GM12878 (cell line): ENCODE results near the gene SLC4A3. TPM values are rescaled to one million over a fixed set of nuclear protein-coding genes. Genes with fewer than 3 reads are reported as not detected.

Experiments
- ATAC-seq: fragments of 200-7000 bp; cut with Tn5 transposase; 3 replicates; pipeline ENCODE4 v1.9.1; 2020; ENCODE audit warnings: mild to moderate bottlenecking, moderate library complexity
- BruUV-seq: library from RNA; stranded (reverse); fragments of 400-500 nt; replicated peaks from 2 replicates; lab custom pipeline; 2021; lab: Mats Ljungman, UMichigan
- CTCF ChIA-PET: fragments of 300-600 bp; sonication (Branson Sonifier 250); formaldehyde crosslinking; extraction: SDS; loops from one replicate; lab custom pipeline; 2021; ENCODE audit warnings: inconsistent platforms; lab: Yijun Ruan, JAX
- POLR2A ChIA-PET: fragments of 350-600 bp; formaldehyde crosslinking; extraction: SDS; loops from one replicate; lab custom pipeline; 2021; ENCODE audit warnings: inconsistent platforms; lab: Charles Lee
- RAD21 ChIA-PET: fragments of 300-600 bp; sonication (Branson Sonifier 250); formaldehyde crosslinking; loops from one replicate; lab custom pipeline; 2023; ENCODE audit warnings: antibody characterized with exemption; ENCODE audit not compliant: unreplicated experiment; lab: Charles Lee
- SMC1A ChIA-PET: fragments of 300-600 bp; sonication (Branson Sonifier 250); formaldehyde crosslinking; loops from one replicate; lab custom pipeline; 2023; ENCODE audit not compliant: unreplicated experiment, uncharacterized antibody; lab: Charles Lee
- DNase-seq: peaks from one replicate; pipeline ENCODE4 v3.0.0-alpha.2; 2011; ENCODE audit warnings: low read depth, low spot score
- FAIRE-seq: peaks from 3 replicates; lab custom pipeline; 2011; peaks lifted over from hg19 to GRCh38; lab: Jason Lieb, UNC
- H2AFZ ChIP-seq: 2 replicates; pipeline ENCODE4 v1.6.0; 2011; ENCODE audit warnings: low read depth, low read length, control low read depth; ENCODE audit not compliant: control insufficient read depth
- H3K27ac ChIP-seq: 2 replicates; pipeline ENCODE4 v1.5.1; 2011; ENCODE audit warnings: control low read depth; ENCODE audit not compliant: control insufficient read depth, insufficient read depth
- H3K27me3 ChIP-seq, 2 experiments: replicated peaks in 1 of 2; 2 replicates each; pipeline versions ENCODE4 v1.6.0 to v1.6.1; 2011; ENCODE audit warnings: low read length in 1 of 2; ENCODE audit not compliant: control insufficient read depth in 2 of 2, insufficient read depth in 2 of 2
- H3K36me3 ChIP-seq, 2 experiments: 2 replicates each; pipeline ENCODE4 v1.5.1; 2011; ENCODE audit warnings: low read length in 1 of 2; ENCODE audit not compliant: control insufficient read depth in 2 of 2, insufficient read depth in 2 of 2
- H3K4me1 ChIP-seq: 2 replicates; pipeline ENCODE4 v1.6.1; 2011; ENCODE audit warnings: mild to moderate bottlenecking, low read length, moderate library complexity, mixed read lengths; ENCODE audit not compliant: control insufficient read depth, insufficient read depth
- H3K4me2 ChIP-seq: 2 replicates; pipeline ENCODE4 v1.6.0; 2011; ENCODE audit warnings: control low read depth; ENCODE audit not compliant: control insufficient read depth, insufficient read depth
- H3K4me3 ChIP-seq: fragments of 200-600 bp; sonication (generic); 2 replicates; pipeline ENCODE4 v1.5.1; 2016
- H3K79me2 ChIP-seq: 2 replicates; pipeline ENCODE4 v1.6.0; 2011; ENCODE audit warnings: low read length; ENCODE audit not compliant: control insufficient read depth, insufficient read depth
- H3K9ac ChIP-seq: 2 replicates; pipeline ENCODE4 v1.8.0; 2011; ENCODE audit warnings: low read length, control low read depth, mixed read lengths; ENCODE audit not compliant: control insufficient read depth, insufficient read depth
- H3K9me3 ChIP-seq: replicated peaks from 3 replicates; pipeline ENCODE4 v1.5.1; 2011; ENCODE audit warnings: mild to moderate bottlenecking, low read length; ENCODE audit not compliant: control insufficient read depth, insufficient read depth
- H4K20me1 ChIP-seq: 2 replicates; pipeline ENCODE4 v1.6.0; 2011; ENCODE audit not compliant: control insufficient read depth, insufficient read depth
- CUX1 ChIP-seq: IDR thresholded peaks from 2 replicates; pipeline ENCODE4 v1.6.1; 2012; ENCODE audit warnings: improper control_type of control experiment, low read depth, low read length; ENCODE audit not compliant: insufficient replicate concordance
- FOS ChIP-seq: IDR thresholded peaks from 3 replicates; pipeline ENCODE4 v1.6.1; 2011; ENCODE audit warnings: borderline replicate concordance; ENCODE audit not compliant: insufficient read length; ENCODE audit errors: extremely low read depth
- IRF4 ChIP-seq: IDR thresholded peaks from 2 replicates; pipeline ENCODE4 v1.6.1; 2011; ENCODE audit warnings: low read depth, low read length
- LARP7 ChIP-seq: fragments of 450-650 bp; IDR thresholded peaks from 2 replicates; pipeline ENCODE4 v1.6.1; 2017; ENCODE audit warnings: mild to moderate bottlenecking
- MYC ChIP-seq: IDR thresholded peaks from 2 replicates; pipeline ENCODE4 v1.6.1; 2011; ENCODE audit warnings: mild to moderate bottlenecking, low read length, moderate library complexity, inconsistent platforms; ENCODE audit not compliant: insufficient read depth, insufficient replicate concordance, insufficient read length, severe bottlenecking
- NBN ChIP-seq: fragments of 450-650 bp; IDR thresholded peaks from 2 replicates; pipeline ENCODE4 v1.6.1; 2016
- PBX3 ChIP-seq: IDR thresholded peaks from 2 replicates; pipeline ENCODE4 v1.6.1; 2011; ENCODE audit warnings: mild to moderate bottlenecking, low read depth, low read length, moderate library complexity; ENCODE audit not compliant: insufficient replicate concordance
- RELB ChIP-seq: fragments of 450-650 bp; IDR thresholded peaks from 2 replicates; pipeline ENCODE4 v1.6.1; 2017; ENCODE audit warnings: low read depth, mild to moderate bottlenecking, moderate library complexity
- RUNX3 ChIP-seq: IDR thresholded peaks from 2 replicates; pipeline ENCODE4 v1.6.1; 2012; ENCODE audit warnings: low read length, inconsistent platforms
- SP1 ChIP-seq: IDR thresholded peaks from one replicate; pipeline ENCODE4 v1.6.1; 2011; ENCODE audit warnings: low read depth, low read length
- WGBS: methylation state at CpG from one replicate; pipeline ENCODE4 v1.1.6; 2016; ENCODE audit warnings: low lambda C conversion rate; ENCODE audit not compliant: insufficient replicate concordance, insufficient coverage; ENCODE audit errors: missing lambda C conversion rate; 5-methylcytosine and 5-hydroxymethylcytosine counted together
- in situ Hi-C: fragments of 300-500 bp; cut with MboI; formaldehyde crosslinking; loops from 9 replicates; pipeline ENCODE4 v1.14.3; 2018; ENCODE audit warnings: mixed read lengths
- intact Hi-C: fragments of 100-400 bp; cut with micrococcal nuclease; formaldehyde crosslinking; loops from one replicate; pipeline ENCODE4 v1.14.2; 2022; ENCODE audit not compliant: unreplicated experiment
- polyA plus RNA-seq, 11 experiments: library from polyadenylated mRNA; depleted of rRNA in 4 of 11; unstranded in 6 of 11; stranded (reverse) in 5 of 11; fragments of >200 nt; fragmentation: Nextera tagmentation in 4 of 11; fragmentation: Illumina TruSeq in 1 of 11; extraction: Ambion mirVana in 4 of 11; extraction: Trizol in 1 of 11; gene quantifications; 1 replicate in 1 of 11; 2 replicates in 10 of 11; pipeline versions ENCODE4 v1.2.1 to v1.2.3, GENCODE V29; 2011 to 2016; ENCODE audit warnings: inconsistent platforms in 2 of 11, missing spikeins in 2 of 11, low read depth in 1 of 11
- total RNA-seq, 4 experiments: library from RNA; depleted of rRNA in 3 of 4; stranded (reverse); fragments of >200 nt in 3 of 4; fragmentation: Illumina TruSeq in 1 of 4; extraction: Trizol in 1 of 4; gene quantifications; 2 replicates each; pipeline versions ENCODE4 v1.2.1 to v1.2.3, GENCODE V29; 2013 to 2021

SLC4A3 gene
- total and polyA plus RNA-seq, 10 of the 15 experiments (the other 5 are each of a cell fraction or from before 2014, with no cell fraction given) = 0.05 to 0.08 TPM; not detected in 8

- no peak overlapping the region for H3K4me2 ChIP-seq
- POLR2A ChIA-PET = no interaction called here
- DNase-seq = no peak
- no peaks in the 10 kb centered on the region for H3K79me2 ChIP-seq
- CTCF ChIA-PET = interaction anchor here (0.8 kb wide), 1 partner anchor 52 kb away, joined by 4 read pairs; no protein-coding TSS in a partner anchor
- no peak overlapping the region for H3K9ac ChIP-seq
- H3K9me3 ChIP-seq = no peaks in the 10 kb centered on the region
- SMC1A ChIA-PET = no interaction called here
- intact Hi-C loops = loop anchor here (10.0 kb wide), 1 partner anchor 162 kb away; no protein-coding TSS in a partner anchor
- H3K27me3 ChIP-seq = no peaks in the 10 kb centered on the region
- no peak overlapping the region for H3K27ac ChIP-seq
- ATAC-seq = no peak
- no peak for TF ChIP-seq NBN
- no peak for TF ChIP-seq RUNX3
- no peak for TF ChIP-seq LARP7
- TF ChIP-seq MYC = no peak
- no peak for TF ChIP-seq RELB
- no peak for TF ChIP-seq CUX1
- TF ChIP-seq SP1 = no peak
- no peak for TF ChIP-seq IRF4
- no peak for TF ChIP-seq FOS
- no peak for TF ChIP-seq PBX3
- TF ChIP-seq, all 136 proteins: peak for 0
- WGBS = 25% methylated on average over 13 of the region's 13 CpGs
- in situ Hi-C loops = no loop called here
- no peak overlapping the region for H2AFZ ChIP-seq
- no peak for FAIRE-seq
- H4K20me1 ChIP-seq = no peaks in the 10 kb centered on the region
- no peak overlapping the region for H3K4me3 ChIP-seq
- H3K36me3 ChIP-seq = no peaks in the 10 kb centered on the region
- RAD21 ChIA-PET = no interaction called here
- no TSS peak for BruUV-seq
- peaks cover 2% of the 10 kb centered on the region; the same call in 1 of the 2 replicates for H3K4me1 ChIP-seq
Observed at GRCh38 chr2:219636941-219637841, 9.8 kb downstream of the SLC4A3 start.
